HEK293T (cell line): Measurements from ENCODE around the gene RAPGEF4.

Experiments
- BHLHE40 ChIP-seq: fragments of 450-650 bp; IDR thresholded peaks from 2 replicates; pipeline ENCODE4 v1.6.1; 2016; ENCODE audit warnings: mild to moderate bottlenecking, moderate library complexity, borderline replicate concordance
- SP1 ChIP-seq: fragments of 450-650 bp; IDR thresholded peaks from 2 replicates; pipeline ENCODE4 v1.6.1; 2017
- ZNF384 ChIP-seq: fragments of 450-650 bp; IDR thresholded peaks from 2 replicates; pipeline ENCODE4 v1.6.1; 2016

DNA sequence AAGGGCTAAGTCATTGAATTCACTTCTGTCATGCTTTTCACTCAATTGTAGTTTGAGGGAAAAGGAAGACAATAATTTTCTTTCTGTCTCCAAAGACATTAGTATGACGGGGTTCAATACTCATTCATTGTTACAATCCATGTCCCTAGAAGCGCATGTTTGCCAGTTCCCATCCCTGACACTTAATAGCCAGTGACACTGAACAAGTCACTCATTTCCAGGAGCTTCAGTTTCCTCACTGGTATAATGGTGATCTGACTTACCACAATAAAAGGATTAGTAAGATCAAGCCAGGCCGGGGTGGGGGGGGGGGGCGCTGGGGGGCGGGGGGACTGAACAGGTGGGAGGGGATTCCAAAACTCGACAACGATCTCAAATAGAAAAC, 195.2 kb downstream of the RAPGEF4 start:
- TF ChIP-seq BHLHE40 (no peak), ZNF384 (no peak), SP1 (no peak)
